HepG2 (cell line): ENCODE results near the gene STX4. TPM values are rescaled to one million over a fixed set of nuclear protein-coding genes. Genes with fewer than 3 reads are reported as not detected.

Experiments
- ELF1 ChIP-seq: sonication (generic); formaldehyde crosslinking; IDR thresholded peaks from 2 replicates; pipeline ENCODE4 v1.4.0; 2020; ENCODE audit warnings: missing genetic modification reagents
- SOX13 ChIP-seq, 3 experiments: fragments of 450-650 bp in 1 of 3; sonication (generic) in 1 of 3; formaldehyde crosslinking in 1 of 3; IDR thresholded peaks in 2 of 3; conservative IDR thresholded peaks in 1 of 3; 2 replicates each; pipeline versions ENCODE4 v1.5.0 to v1.6.1; 2016 to 2020; ENCODE audit warnings: antibody characterized with exemption in 1 of 3, mild to moderate bottlenecking in 1 of 3, missing compliant biosample characterization in 1 of 3, missing genetic modification reagents in 1 of 3, moderate library complexity in 1 of 3
- TGIF2 ChIP-seq: IDR thresholded peaks from 2 replicates; pipeline ENCODE4 v1.6.1; 2016; ENCODE audit warnings: control low read depth, missing compliant biosample characterization
- TMF1 ChIP-seq: sonication (generic); formaldehyde crosslinking; IDR thresholded peaks from 2 replicates; pipeline ENCODE4 v1.8.1; 2022; ENCODE audit warnings: low read depth, missing genetic modification reagents
- ZBTB8A ChIP-seq: sonication (generic); formaldehyde crosslinking; IDR thresholded peaks from 2 replicates; pipeline ENCODE4 v1.4.0; 2020; ENCODE audit warnings: mild to moderate bottlenecking, low read depth, missing genetic modification reagents, borderline replicate concordance
- ZFP36 ChIP-seq: fragments of 150-350 bp; IDR thresholded peaks from 2 replicates; pipeline ENCODE4 v1.6.1; 2018; ENCODE audit warnings: borderline replicate concordance, low read length, low read depth; ENCODE audit not compliant: partially characterized antibody
- ZNF557 ChIP-seq: sonication (generic); formaldehyde crosslinking; IDR thresholded peaks from 2 replicates; pipeline ENCODE4 v1.4.0; 2020; ENCODE audit warnings: missing genetic modification reagents
- ZSCAN22 ChIP-seq: sonication (generic); formaldehyde crosslinking; IDR thresholded peaks from 2 replicates; pipeline ENCODE4 v1.4.0; 2020; ENCODE audit warnings: mild to moderate bottlenecking, missing genetic modification reagents
- polyA plus RNA-seq, 8 experiments: library from polyadenylated mRNA; depleted of rRNA in 3 of 8; stranded (reverse) in 7 of 8; unstranded in 1 of 8; fragments of >200 nt; fragmentation: Illumina TruSeq in 4 of 8; extraction: Trizol in 4 of 8; gene quantifications; 2 replicates each; pipeline versions ENCODE4 v1.2.1 to v1.2.3, GENCODE V29; 2011 to 2016; ENCODE audit warnings: low read depth in 4 of 8, missing spikeins in 1 of 8, mixed read lengths in 1 of 8; ENCODE audit not compliant: insufficient read depth in 1 of 8
- total RNA-seq, 5 experiments: library from RNA; depleted of rRNA; stranded (reverse); fragments of >200 nt; fragmentation: Illumina TruSeq; extraction: Trizol; gene quantifications; 2 replicates each; pipeline ENCODE4 v1.2.3, GENCODE V29; 2016; ENCODE audit warnings: low read depth in 1 of 5
- TF ChIP-seq, protein P1 (sequence below): IDR thresholded peaks from 2 replicates; pipeline ENCODE4 v1.4.0; 2020; ENCODE audit warnings: mild to moderate bottlenecking, missing genetic modification reagents

STX4 gene
- total and polyA plus RNA-seq, 2 of the 13 experiments (the other 11 are each of a cell fraction or from before 2014, with no cell fraction given), result 29.2 to 34.6 TPM

DNA sequence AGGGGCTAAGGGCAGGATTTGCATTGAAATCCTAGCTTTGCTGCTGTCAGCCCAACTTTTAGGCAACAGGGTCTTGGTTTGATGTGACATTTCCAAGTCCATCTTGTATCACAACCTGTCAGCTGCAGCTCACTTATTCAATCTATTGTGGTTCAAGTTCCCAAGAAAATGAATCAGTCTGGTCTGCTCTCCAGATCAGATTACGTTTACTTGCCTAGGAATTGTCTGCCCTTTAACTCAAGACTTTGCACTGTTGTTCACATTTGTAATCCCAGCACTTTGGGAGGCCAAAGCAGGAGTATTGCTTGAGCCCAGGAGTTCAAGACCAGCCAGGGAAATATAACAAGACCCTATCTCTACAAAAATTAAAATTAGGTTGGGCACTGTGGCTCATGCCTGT is 10.0 kb downstream of the STX4 start (continued):
- TF ChIP-seq, protein P1, sequence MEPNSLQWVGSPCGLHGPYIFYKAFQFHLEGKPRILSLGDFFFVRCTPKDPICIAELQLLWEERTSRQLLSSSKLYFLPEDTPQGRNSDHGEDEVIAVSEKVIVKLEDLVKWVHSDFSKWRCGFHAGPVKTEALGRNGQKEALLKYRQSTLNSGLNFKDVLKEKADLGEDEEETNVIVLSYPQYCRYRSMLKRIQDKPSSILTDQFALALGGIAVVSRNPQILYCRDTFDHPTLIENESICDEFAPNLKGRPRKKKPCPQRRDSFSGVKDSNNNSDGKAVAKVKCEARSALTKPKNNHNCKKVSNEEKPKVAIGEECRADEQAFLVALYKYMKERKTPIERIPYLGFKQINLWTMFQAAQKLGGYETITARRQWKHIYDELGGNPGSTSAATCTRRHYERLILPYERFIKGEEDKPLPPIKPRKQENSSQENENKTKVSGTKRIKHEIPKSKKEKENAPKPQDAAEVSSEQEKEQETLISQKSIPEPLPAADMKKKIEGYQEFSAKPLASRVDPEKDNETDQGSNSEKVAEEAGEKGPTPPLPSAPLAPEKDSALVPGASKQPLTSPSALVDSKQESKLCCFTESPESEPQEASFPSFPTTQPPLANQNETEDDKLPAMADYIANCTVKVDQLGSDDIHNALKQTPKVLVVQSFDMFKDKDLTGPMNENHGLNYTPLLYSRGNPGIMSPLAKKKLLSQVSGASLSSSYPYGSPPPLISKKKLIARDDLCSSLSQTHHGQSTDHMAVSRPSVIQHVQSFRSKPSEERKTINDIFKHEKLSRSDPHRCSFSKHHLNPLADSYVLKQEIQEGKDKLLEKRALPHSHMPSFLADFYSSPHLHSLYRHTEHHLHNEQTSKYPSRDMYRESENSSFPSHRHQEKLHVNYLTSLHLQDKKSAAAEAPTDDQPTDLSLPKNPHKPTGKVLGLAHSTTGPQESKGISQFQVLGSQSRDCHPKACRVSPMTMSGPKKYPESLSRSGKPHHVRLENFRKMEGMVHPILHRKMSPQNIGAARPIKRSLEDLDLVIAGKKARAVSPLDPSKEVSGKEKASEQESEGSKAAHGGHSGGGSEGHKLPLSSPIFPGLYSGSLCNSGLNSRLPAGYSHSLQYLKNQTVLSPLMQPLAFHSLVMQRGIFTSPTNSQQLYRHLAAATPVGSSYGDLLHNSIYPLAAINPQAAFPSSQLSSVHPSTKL (CRISPR knock-in tag), result peak; percentile 59; the same call in 1 of the 2 replicates
- TF ChIP-seq ZSCAN22 (no peak), ZNF557 (CRISPR knock-in tag) (no peak), TGIF2 (no peak), ELF1 (CRISPR knock-in tag) (no peak), TMF1 (CRISPR knock-in tag) (no peak), SOX13 (IDR thresholded peaks at IDR 0.05) (no peak), SOX13 (CRISPR knock-in tag; conservative IDR thresholded peaks at IDR 0.05 in 1 of 2, IDR thresholded peaks at IDR 0.05 in 1 of 2) (peak in 1 of 2 experiments; percentile 57; a peak in 1 of 4 replicates), ZBTB8A (CRISPR knock-in tag) (no peak), ZFP36 (no peak)
- TF ChIP-seq, all 625 proteins: peak for 26
